H1 (cell line): ENCODE results near the gene ZMYND15.

Source experiments
- CHD2 ChIP-seq: IDR thresholded peaks from 2 replicates; pipeline ENCODE4 v1.6.1; 2012; ENCODE audit warnings: low read length, improper control_type of control experiment
- EP300 ChIP-seq, 2 experiments: IDR thresholded peaks; 1 replicate in 1 of 2; 2 replicates in 1 of 2; pipeline ENCODE4 v1.6.1; 2011 to 2012; ENCODE audit warnings: low read depth in 2 of 2, low read length in 2 of 2, mild to moderate bottlenecking in 2 of 2, borderline replicate concordance in 1 of 2, inconsistent platforms in 1 of 2, moderate library complexity in 1 of 2
- JUND ChIP-seq: IDR thresholded peaks from 2 replicates; pipeline ENCODE4 v1.6.1; 2011; ENCODE audit warnings: mild to moderate bottlenecking, improper control_type of control experiment, low read length
- NRF1 ChIP-seq: IDR thresholded peaks from 2 replicates; pipeline ENCODE4 v1.6.1; 2011; ENCODE audit warnings: mild to moderate bottlenecking, low read depth, low read length, improper control_type of control experiment
- POU5F1 ChIP-seq: IDR thresholded peaks from 2 replicates; pipeline ENCODE4 v1.6.1; 2011; ENCODE audit warnings: low read depth, mild to moderate bottlenecking, low read length, moderate library complexity
- TF ChIP-seq, protein P1 (sequence below), 3 experiments: IDR thresholded peaks; 1 replicate in 2 of 3; 2 replicates in 1 of 3; pipeline versions ENCODE4 v1.5.1 to v1.6.1; 2011; ENCODE audit warnings: low read length in 3 of 3, mild to moderate bottlenecking in 3 of 3, inconsistent platforms in 2 of 3, low read depth in 1 of 3, moderate library complexity in 1 of 3; ENCODE audit not compliant: insufficient read depth in 1 of 3; ENCODE audit errors: control extremely low read depth in 1 of 3

DNA sequence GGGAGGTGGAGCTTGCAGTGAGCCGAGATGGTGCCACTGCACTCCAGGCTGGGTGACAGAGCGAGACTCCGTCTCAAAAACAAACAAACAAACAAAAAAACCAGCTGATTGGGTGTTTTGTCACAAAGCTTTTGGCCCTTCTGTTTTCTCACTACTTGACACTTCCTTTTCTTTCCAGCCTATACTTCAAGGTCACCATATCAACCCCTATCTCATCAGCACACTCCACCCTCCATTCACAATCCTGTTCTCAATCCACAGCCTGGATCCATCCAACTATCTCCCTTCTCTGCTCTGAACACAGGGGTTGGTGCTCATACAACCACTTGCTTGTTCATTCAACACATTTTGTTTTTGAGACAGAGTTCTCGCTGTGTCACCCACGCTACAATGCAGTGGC lies 15.0 kb upstream of the ZMYND15 start:
- TF ChIP-seq CHD2 = no peak
- TF ChIP-seq JUND = no peak
- no peak for TF ChIP-seq EP300 (IDR thresholded peaks at IDR 0.05; ENCODE audit: borderline replicate concordance in 1 of 2, low read depth in 2 of 2, low read length in 2 of 2)
- TF ChIP-seq, protein P1, sequence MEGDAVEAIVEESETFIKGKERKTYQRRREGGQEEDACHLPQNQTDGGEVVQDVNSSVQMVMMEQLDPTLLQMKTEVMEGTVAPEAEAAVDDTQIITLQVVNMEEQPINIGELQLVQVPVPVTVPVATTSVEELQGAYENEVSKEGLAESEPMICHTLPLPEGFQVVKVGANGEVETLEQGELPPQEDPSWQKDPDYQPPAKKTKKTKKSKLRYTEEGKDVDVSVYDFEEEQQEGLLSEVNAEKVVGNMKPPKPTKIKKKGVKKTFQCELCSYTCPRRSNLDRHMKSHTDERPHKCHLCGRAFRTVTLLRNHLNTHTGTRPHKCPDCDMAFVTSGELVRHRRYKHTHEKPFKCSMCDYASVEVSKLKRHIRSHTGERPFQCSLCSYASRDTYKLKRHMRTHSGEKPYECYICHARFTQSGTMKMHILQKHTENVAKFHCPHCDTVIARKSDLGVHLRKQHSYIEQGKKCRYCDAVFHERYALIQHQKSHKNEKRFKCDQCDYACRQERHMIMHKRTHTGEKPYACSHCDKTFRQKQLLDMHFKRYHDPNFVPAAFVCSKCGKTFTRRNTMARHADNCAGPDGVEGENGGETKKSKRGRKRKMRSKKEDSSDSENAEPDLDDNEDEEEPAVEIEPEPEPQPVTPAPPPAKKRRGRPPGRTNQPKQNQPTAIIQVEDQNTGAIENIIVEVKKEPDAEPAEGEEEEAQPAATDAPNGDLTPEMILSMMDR (IDR thresholded peaks at IDR 0.05; ENCODE audit: control extremely low read depth in 1 of 3, insufficient read depth in 1 of 3, low read depth in 1 of 3, low read length in 3 of 3) = no peak
- no peak for TF ChIP-seq POU5F1
- no peak for TF ChIP-seq NRF1
